Activated B cell treated with CpG ODN at 0.5 μM for 24 hours (primary cell): ENCODE measurements around the gene ZSCAN10. TPM values are rescaled to one million over a fixed set of nuclear protein-coding genes. Genes with fewer than 3 reads are reported as not detected.
"Not testable (repeated sequence)": the region's sequence is repeated elsewhere in the genome, so short reads cannot be mapped to it uniquely, and the experiment has no call there.

Experiments
- ATAC-seq: fragments of 200-7000 bp; cut with Tn5 transposase; one replicate; pipeline ENCODE4 v1.10.0; 2021; ENCODE audit warnings: low read depth, mild to moderate bottlenecking, moderate library complexity
- CTCF ChIA-PET: fragments of 350-600 bp; sonication (Branson Sonifier 250); formaldehyde crosslinking; loops from one replicate; lab custom pipeline; 2021; ENCODE audit warnings: antibody characterized with exemption; lab: Charles Lee
- POLR2A ChIA-PET: fragments of 350-600 bp; sonication (Branson Sonifier 250); formaldehyde crosslinking; loops from one replicate; lab custom pipeline; 2021; ENCODE audit warnings: antibody characterized with exemption; lab: Charles Lee
- DNase-seq: peaks from one replicate; pipeline ENCODE4 v3.0.0; 2022
- H3K27ac Mint-ChIP-seq: one replicate; pipeline ENCODE4 v1.8.0; 2020; ENCODE audit warnings: mixed read lengths
- H3K27me3 Mint-ChIP-seq: one replicate; pipeline ENCODE4 v1.8.0; 2021; ENCODE audit warnings: mixed read lengths
- H3K36me3 Mint-ChIP-seq: one replicate; pipeline ENCODE4 v1.8.0; 2021; ENCODE audit warnings: low read depth, mixed read lengths
- H3K4me1 Mint-ChIP-seq: one replicate; pipeline ENCODE4 v1.8.0; 2021; ENCODE audit warnings: mixed read lengths
- H3K4me3 Mint-ChIP-seq: one replicate; pipeline ENCODE4 v1.8.0; 2020; ENCODE audit warnings: mild to moderate bottlenecking, mixed read lengths
- H3K9me3 Mint-ChIP-seq: one replicate; pipeline ENCODE4 v1.8.0; 2020; ENCODE audit warnings: mixed read lengths
- CTCF ChIP-seq: fragments of 200-600 bp; IDR thresholded peaks from one replicate; pipeline ENCODE4 v1.8.0; 2022; ENCODE audit warnings: antibody characterized with exemption, mild to moderate bottlenecking
- intact Hi-C: fragments of 100-400 bp; cut with micrococcal nuclease; formaldehyde crosslinking; loops from one replicate; pipeline ENCODE4 v1.15.1; 2024
- total RNA-seq: library from RNA; stranded (reverse); gene quantifications from 2 replicates; pipeline ENCODE4 v1.2.3, GENCODE V29; 2022

Gene ZSCAN10
- total RNA-seq, 1 donor from 2014 or later = not detected

- no peak overlapping the region for H3K27ac Mint-ChIP-seq
- ATAC-seq = no peak
- POLR2A ChIA-PET = no interaction called here
- H3K36me3 Mint-ChIP-seq = peaks cover 31% of the 10 kb centered on the region
- TF ChIP-seq CTCF = no peak
- CTCF ChIA-PET = no interaction called here
- intact Hi-C loops = no loop called here
- no peaks in the 10 kb centered on the region for H3K9me3 Mint-ChIP-seq
- H3K27me3 Mint-ChIP-seq = no peaks in the 10 kb centered on the region
- no peak for DNase-seq
- no peaks in the 10 kb centered on the region for H3K4me1 Mint-ChIP-seq
- H3K4me3 Mint-ChIP-seq = no peak overlapping the region
These were observed 44.1 kb upstream of the ZSCAN10 start for GRCh38 chr16:3143189-3143588.

DNA sequence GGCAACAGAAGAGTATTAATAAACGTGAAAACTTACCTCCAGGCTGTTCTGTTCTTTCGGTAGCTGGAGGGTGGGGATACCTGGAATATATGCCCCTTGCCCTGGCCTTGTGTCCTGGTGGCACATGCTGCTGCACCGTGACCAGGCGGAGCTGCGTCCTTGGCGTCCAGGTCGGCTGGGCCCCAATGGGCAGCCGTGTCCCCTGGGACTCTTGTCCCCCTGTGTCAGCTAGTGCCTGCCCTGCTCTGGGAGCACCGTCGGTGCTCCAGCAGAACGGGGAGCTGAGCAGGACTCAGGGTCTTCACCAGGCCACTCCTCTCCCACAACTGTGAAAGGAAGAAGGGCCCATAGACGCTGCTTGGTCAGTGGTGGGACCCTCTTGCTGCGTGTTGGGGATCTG lies 43.7 kb upstream of the ZSCAN10 start:
- ChIA-PET CTCF (no interaction called here), POLR2A (interaction anchor here (0.5 kb wide), 1 partner anchor 1157 kb away, joined by 12 read pairs; no protein-coding TSS in a partner anchor)
- Mint-ChIP-seq H3K4me1 (no peaks in the 10 kb centered on the region), H3K9me3 (no peaks in the 10 kb centered on the region), H3K36me3 (peaks cover 32% of the 10 kb centered on the region), H3K4me3 (no peak overlapping the region), H3K27me3 (no peaks in the 10 kb centered on the region), H3K27ac (no peak overlapping the region)
- no peak for ATAC-seq
- TF ChIP-seq CTCF = no peak
- intact Hi-C loops = no loop called here
- no peak for DNase-seq

DNA sequence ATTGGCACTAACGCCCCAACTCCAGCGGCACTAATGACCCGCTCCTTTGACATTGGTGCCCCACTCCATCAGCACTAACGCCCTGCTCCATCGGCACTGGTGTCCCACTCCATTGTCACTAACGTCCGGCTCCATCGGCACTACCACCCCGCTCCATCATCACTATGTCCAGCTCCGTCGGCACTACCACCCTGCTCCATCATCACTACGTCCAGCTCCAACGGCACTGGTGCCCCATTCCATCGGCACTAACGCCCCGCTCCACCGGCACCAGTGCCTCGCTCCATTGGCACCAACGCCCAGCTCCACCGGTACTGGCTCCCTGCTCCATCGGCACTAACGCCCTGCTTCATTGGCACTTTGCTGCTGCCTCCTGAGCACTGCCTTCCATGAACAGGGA lies 43.2 kb upstream of the ZSCAN10 start:
- peaks cover 36% of the 10 kb centered on the region for H3K36me3 Mint-ChIP-seq
- no peak overlapping the region for H3K27ac Mint-ChIP-seq
- intact Hi-C loops = no loop called here
- DNase-seq = no peak
- ChIA-PET POLR2A (interaction anchor here (0.5 kb wide), 1 partner anchor 1157 kb away, joined by 12 read pairs; no protein-coding TSS in a partner anchor), CTCF (no interaction called here)
- H3K4me1 Mint-ChIP-seq = no peaks in the 10 kb centered on the region
- no peak for TF ChIP-seq CTCF
- no peaks in the 10 kb centered on the region for H3K27me3 Mint-ChIP-seq
- ATAC-seq = no peak
- H3K4me3 Mint-ChIP-seq = no peak overlapping the region
- no peaks in the 10 kb centered on the region for H3K9me3 Mint-ChIP-seq

DNA sequence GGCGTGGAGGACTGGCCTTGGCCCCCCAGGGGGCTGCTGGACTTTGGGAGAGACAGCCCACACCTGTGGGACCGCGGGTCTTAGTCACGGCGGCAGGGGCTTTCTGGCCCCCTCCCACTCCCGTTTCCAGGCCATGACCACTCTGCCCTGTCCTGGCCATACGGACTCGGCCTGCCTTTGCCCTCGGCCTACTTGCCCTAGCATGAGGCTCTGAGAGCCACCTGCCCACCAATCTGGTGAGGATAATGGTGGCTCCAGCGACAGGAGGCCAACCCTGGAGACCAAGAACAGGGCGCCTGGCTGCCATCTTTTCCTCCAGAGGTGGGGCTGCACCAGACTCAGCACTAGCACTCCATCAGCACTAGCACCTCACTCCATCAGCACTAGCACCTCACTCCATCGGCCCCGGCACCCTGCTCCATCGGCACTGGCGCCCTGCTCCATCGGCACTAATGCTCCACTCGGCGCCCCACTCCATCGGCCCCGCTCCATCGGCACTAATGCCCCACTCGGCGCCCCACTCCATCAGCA lies 42.8 kb upstream of the ZSCAN10 start:
- Mint-ChIP-seq H3K36me3 (peaks cover 36% of the 10 kb centered on the region), H3K4me1 (no peaks in the 10 kb centered on the region), H3K27me3 (no peaks in the 10 kb centered on the region), H3K4me3 (no peak overlapping the region), H3K27ac (no peak overlapping the region), H3K9me3 (no peaks in the 10 kb centered on the region)
- no peak for TF ChIP-seq CTCF
- DNase-seq (no peak), ATAC-seq (no peak)
- ChIA-PET POLR2A (no interaction called here), CTCF (no interaction called here)
- intact Hi-C loops = no loop called here

DNA sequence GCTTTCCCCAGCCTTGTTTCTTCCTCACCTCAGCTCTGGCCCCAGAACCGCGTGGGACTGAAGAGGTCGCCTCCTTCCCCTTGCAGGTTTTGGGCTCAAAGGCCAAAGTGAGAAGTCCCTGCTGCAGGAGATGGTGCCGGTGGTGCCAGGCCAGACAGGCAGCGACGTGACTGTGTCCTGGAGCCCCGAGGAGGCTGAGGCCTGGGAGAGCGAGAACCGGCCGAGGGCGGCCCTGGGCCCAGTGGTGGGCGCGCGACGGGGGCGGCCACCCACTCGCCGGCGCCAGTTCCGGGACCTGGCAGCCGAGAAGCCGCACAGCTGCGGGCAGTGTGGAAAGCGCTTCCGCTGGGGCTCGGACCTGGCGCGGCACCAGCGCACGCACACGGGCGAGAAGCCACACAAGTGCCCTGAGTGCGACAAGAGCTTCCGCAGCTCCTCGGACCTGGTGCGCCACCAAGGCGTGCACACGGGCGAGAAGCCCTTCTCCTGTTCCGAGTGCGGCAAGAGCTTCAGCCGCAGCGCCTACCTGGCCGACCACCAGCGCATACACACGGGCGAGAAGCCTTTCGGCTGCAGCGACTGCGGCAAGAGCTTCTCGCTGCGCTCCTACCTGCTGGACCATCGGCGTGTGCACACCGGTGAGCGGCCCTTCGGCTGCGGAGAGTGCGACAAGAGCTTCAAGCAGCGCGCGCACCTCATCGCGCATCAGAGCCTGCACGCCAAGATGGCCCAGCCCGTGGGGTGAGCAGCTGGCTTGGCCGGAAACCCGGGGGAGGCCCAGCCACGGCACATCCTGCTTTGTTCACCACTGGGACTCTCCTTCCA lies 41.7 kb upstream of the ZSCAN10 start:
- no peaks in the 10 kb centered on the region for H3K27me3 Mint-ChIP-seq
- no peak for ATAC-seq
- no peak overlapping the region for H3K4me3 Mint-ChIP-seq
- TF ChIP-seq CTCF = no peak
- peaks cover 36% of the 10 kb centered on the region for H3K36me3 Mint-ChIP-seq
- CTCF ChIA-PET = no interaction called here
- intact Hi-C loops = no loop called here
- no peak overlapping the region for H3K27ac Mint-ChIP-seq
- POLR2A ChIA-PET = interaction anchor here (0.6 to 1.3 kb wide), 2 partner anchors 9 to 43 kb away, joined by 3 to 6 read pairs; no protein-coding TSS in a partner anchor
- peaks cover 2% of the 10 kb centered on the region for H3K4me1 Mint-ChIP-seq
- no peaks in the 10 kb centered on the region for H3K9me3 Mint-ChIP-seq
- DNase-seq = no peak

- H3K4me1 Mint-ChIP-seq = peaks cover 11% of the 10 kb centered on the region
- H3K9me3 Mint-ChIP-seq, H3K4me3 Mint-ChIP-seq, DNase-seq, H3K27me3 Mint-ChIP-seq, intact Hi-C loops, H3K27ac Mint-ChIP-seq, ATAC-seq, CTCF ChIA-PET: not testable (repeated sequence)
- POLR2A ChIA-PET = interaction anchor here (1.3 kb wide), 1 partner anchor 10 kb away, joined by 3 read pairs; no protein-coding TSS in a partner anchor
- peaks cover 40% of the 10 kb centered on the region for H3K36me3 Mint-ChIP-seq
These were observed 40.5 kb upstream of the ZSCAN10 start for GRCh38 chr16:3139561-3139960.
